ENCODE measurements around the gene SLC6A19.

Gene SLC6A19

GRCh38 chr5:1184481-1184880 lies 16.9 kb upstream of the SLC6A19 start:
- no peak overlapping the region for H3K4me3 ChIP-seq (replicated peaks; ENCODE audit: insufficient read depth, low read length)
- H3K27me3 ChIP-seq (ENCODE audit: insufficient read depth, poor library complexity, severe bottlenecking) = no peaks in the 10 kb centered on the region
- TF ChIP-seq CTCF (IDR thresholded peaks at IDR 0.05; ENCODE audit: insufficient read depth, low read length) (no peak), REST (IDR thresholded peaks at IDR 0.05; ENCODE audit: insufficient replicate concordance, low read depth) (no peak), GABPA (IDR thresholded peaks at IDR 0.05; ENCODE audit: low read depth) (no peak), SPI1 (IDR thresholded peaks at IDR 0.05; ENCODE audit: borderline replicate concordance, low read depth) (no peak), POLR2AphosphoS5 (IDR thresholded peaks at IDR 0.05; ENCODE audit: low read depth) (no peak)
- DNase-seq (ENCODE audit: low read depth in 1 of 2, low spot score in 1 of 2) = no peak
- H3K27ac ChIP-seq (replicated peaks) = no peak overlapping the region

GRCh38 chr5:1185038-1185627 lies 16.3 kb upstream of the SLC6A19 start:
- TF ChIP-seq GABPA (IDR thresholded peaks at IDR 0.05; ENCODE audit: low read depth) (no peak), SPI1 (IDR thresholded peaks at IDR 0.05; ENCODE audit: borderline replicate concordance, low read depth) (no peak), POLR2AphosphoS5 (IDR thresholded peaks at IDR 0.05; ENCODE audit: low read depth) (no peak), REST (IDR thresholded peaks at IDR 0.05; ENCODE audit: insufficient replicate concordance, low read depth) (no peak), CTCF (IDR thresholded peaks at IDR 0.05; ENCODE audit: insufficient read depth, low read length) (no peak)
- no peak overlapping the region for H3K27ac ChIP-seq (replicated peaks)
- H3K27me3 ChIP-seq (ENCODE audit: insufficient read depth, poor library complexity, severe bottlenecking) = no peaks in the 10 kb centered on the region
- DNase-seq (ENCODE audit: low read depth in 1 of 2, low spot score in 1 of 2) = no peak
- H3K4me3 ChIP-seq (replicated peaks; ENCODE audit: insufficient read depth, low read length) = no peak overlapping the region

GRCh38 chr5:1185629-1186350 lies 15.6 kb upstream of the SLC6A19 start:
- DNase-seq (ENCODE audit: low read depth in 1 of 2, low spot score in 1 of 2) = no peak
- no peak overlapping the region for H3K4me3 ChIP-seq (replicated peaks; ENCODE audit: insufficient read depth, low read length)
- TF ChIP-seq GABPA (IDR thresholded peaks at IDR 0.05; ENCODE audit: low read depth) (no peak), REST (IDR thresholded peaks at IDR 0.05; ENCODE audit: insufficient replicate concordance, low read depth) (no peak), POLR2AphosphoS5 (IDR thresholded peaks at IDR 0.05; ENCODE audit: low read depth) (no peak), CTCF (IDR thresholded peaks at IDR 0.05; ENCODE audit: insufficient read depth, low read length) (no peak), SPI1 (IDR thresholded peaks at IDR 0.05; ENCODE audit: borderline replicate concordance, low read depth) (no peak)
- no peaks in the 10 kb centered on the region for H3K27me3 ChIP-seq (ENCODE audit: insufficient read depth, poor library complexity, severe bottlenecking)
- no peak overlapping the region for H3K27ac ChIP-seq (replicated peaks)
